IMR-90 (cell line): ENCODE results near the gene RCN1. TPM values are rescaled to one million over a fixed set of nuclear protein-coding genes. Genes with fewer than 3 reads are reported as not detected.

Experiments
- ATAC-seq: fragments of 200-7000 bp; cut with Tn5 transposase; 2 replicates; pipeline ENCODE4 v1.9.1; 2020; ENCODE audit warnings: low read depth, mild to moderate bottlenecking, moderate library complexity
- BruUV-seq: library from RNA; stranded (reverse); fragments of 400-500 nt; replicated peaks from 2 replicates; lab custom pipeline; 2021; lab: Mats Ljungman, UMichigan
- CTCF ChIA-PET: fragments of 300-600 bp; formaldehyde crosslinking; extraction: SDS; loops from one replicate; lab custom pipeline; 2021; ENCODE audit warnings: antibody characterized with exemption; lab: Yijun Ruan, JAX
- POLR2A ChIA-PET: fragments of 300-600 bp; sonication (Branson Sonifier 250); formaldehyde crosslinking; loops from one replicate; lab custom pipeline; 2022; ENCODE audit warnings: antibody characterized with exemption; ENCODE audit not compliant: unreplicated experiment; lab: Charles Lee
- DNase-seq: peaks from one replicate; pipeline ENCODE4 v3.0.0; 2013
- H2AFZ ChIP-seq: replicated peaks from 2 replicates; pipeline ENCODE3; 2013; ENCODE audit warnings: low read length, mild to moderate bottlenecking; ENCODE audit not compliant: poor library complexity
- H2AK5ac ChIP-seq: 2 replicates; pipeline ENCODE4 v1.6.1; 2013; ENCODE audit warnings: low read depth, low read length, inconsistent platforms
- H2AK9ac ChIP-seq: replicated peaks from 2 replicates; pipeline ENCODE3; 2013; ENCODE audit warnings: mild to moderate bottlenecking, low read depth, low read length, moderate library complexity; ENCODE audit not compliant: poor library complexity
- H2BK120ac ChIP-seq: 2 replicates; pipeline ENCODE4 v1.6.1; 2013; ENCODE audit warnings: low read depth, low read length, inconsistent platforms
- H2BK15ac ChIP-seq: 3 replicates; pipeline ENCODE4 v1.6.1; 2013; ENCODE audit warnings: low read depth, low read length, inconsistent platforms
- H2BK20ac ChIP-seq: 2 replicates; pipeline ENCODE4 v1.6.1; 2013; ENCODE audit warnings: low read depth, mild to moderate bottlenecking, inconsistent platforms, low read length, moderate library complexity
- H2BK5ac ChIP-seq: 2 replicates; pipeline ENCODE4 v1.6.1; 2013; ENCODE audit warnings: mild to moderate bottlenecking, low read depth, low read length, inconsistent platforms; ENCODE audit not compliant: poor library complexity, severe bottlenecking
- H3K14ac ChIP-seq: replicated peaks from 2 replicates; pipeline ENCODE4 v1.6.1; 2013; ENCODE audit warnings: low read depth, low read length, inconsistent platforms
- H3K18ac ChIP-seq: 2 replicates; pipeline ENCODE4 v1.6.1; 2013; ENCODE audit warnings: low read depth, low read length, control low read depth
- H3K23ac ChIP-seq: 2 replicates; pipeline ENCODE4 v1.6.1; 2013; ENCODE audit warnings: low read depth, low read length, inconsistent platforms
- H3K27ac ChIP-seq: 2 replicates; pipeline ENCODE4 v1.5.1; 2013; ENCODE audit warnings: mild to moderate bottlenecking, control low read depth, low read length; ENCODE audit not compliant: insufficient read depth
- H3K27me3 ChIP-seq: 2 replicates; pipeline ENCODE4 v1.6.1; 2013; ENCODE audit warnings: low read length; ENCODE audit not compliant: control insufficient read depth, insufficient read depth
- H3K36me3 ChIP-seq: 2 replicates; pipeline ENCODE4 v1.6.1; 2013; ENCODE audit warnings: low read length, mixed read lengths; ENCODE audit not compliant: control insufficient read depth, insufficient read depth
- H3K4ac ChIP-seq: 2 replicates; pipeline ENCODE4 v1.6.1; 2013; ENCODE audit warnings: low read depth, low read length, inconsistent platforms
- H3K4me1 ChIP-seq: 2 replicates; pipeline ENCODE4 v1.6.1; 2013; ENCODE audit warnings: low read length, mixed read lengths; ENCODE audit not compliant: control insufficient read depth, insufficient read depth
- H3K4me2 ChIP-seq: 2 replicates; pipeline ENCODE4 v1.6.1; 2013; ENCODE audit warnings: low read depth, mild to moderate bottlenecking, control low read depth, low read length, moderate library complexity
- H3K4me3 ChIP-seq: 2 replicates; pipeline ENCODE4 v1.5.1; 2013; ENCODE audit warnings: low read depth, mild to moderate bottlenecking, control low read depth, low read length, moderate library complexity; ENCODE audit not compliant: insufficient read depth
- H3K56ac ChIP-seq: 2 replicates; pipeline ENCODE4 v1.6.1; 2013; ENCODE audit warnings: low read length, inconsistent platforms; ENCODE audit not compliant: insufficient read depth; ENCODE audit errors: extremely low read depth
- H3K79me1 ChIP-seq, 2 experiments: 2 replicates each; pipeline ENCODE4 v1.6.1; 2013; ENCODE audit warnings: low read length in 2 of 2, inconsistent platforms in 1 of 2, low read depth in 1 of 2
- H3K9ac ChIP-seq: 2 replicates; pipeline ENCODE4 v1.6.1; 2013; ENCODE audit warnings: low read depth, low read length, control low read depth
- H3K9me1 ChIP-seq: 2 replicates; pipeline ENCODE4 v1.6.1; 2013; ENCODE audit warnings: low read length, inconsistent platforms; ENCODE audit not compliant: insufficient read depth
- H3K9me3 ChIP-seq: 2 replicates; pipeline ENCODE4 v1.6.1; 2013; ENCODE audit warnings: low read length; ENCODE audit not compliant: control insufficient read depth, insufficient read depth
- H4K20me1 ChIP-seq: 2 replicates; pipeline ENCODE4 v1.6.1; 2013; ENCODE audit warnings: low read length, inconsistent platforms; ENCODE audit not compliant: insufficient read depth
- H4K5ac ChIP-seq: 2 replicates; pipeline ENCODE4 v1.6.1; 2013; ENCODE audit warnings: mild to moderate bottlenecking, low read depth, low read length, control low read depth
- H4K8ac ChIP-seq, 2 experiments: 2 replicates each; pipeline ENCODE4 v1.6.1; 2013; ENCODE audit warnings: low read depth in 2 of 2, low read length in 2 of 2, control low read depth in 1 of 2, inconsistent platforms in 1 of 2
- H4K91ac ChIP-seq: 2 replicates; pipeline ENCODE4 v1.6.1; 2013; ENCODE audit warnings: low read depth, low read length, inconsistent platforms; ENCODE audit not compliant: insufficient read depth
- SMC3 ChIP-seq: fragments of 150-350 bp; IDR thresholded peaks from 2 replicates; pipeline ENCODE4 v1.6.1; 2016; ENCODE audit warnings: low read depth, mild to moderate bottlenecking, antibody characterized with exemption, low read length, moderate library complexity
- dilution Hi-C: fragments of 300-500 bp; cut with HindIII; formaldehyde crosslinking; loops from one replicate; pipeline ENCODE4 v1.14.3; 2018; ENCODE audit warnings: low sequenced_read_pairs; ENCODE audit not compliant: unreplicated experiment
- in situ Hi-C: fragments of 300-500 bp; cut with MboI; formaldehyde crosslinking; loops from 3 replicates; pipeline ENCODE4 v1.14.3; 2019; ENCODE audit warnings: low sequenced_read_pairs, inconsistent platforms, mixed read lengths
- intact Hi-C: fragments of 100-400 bp; cut with micrococcal nuclease; formaldehyde crosslinking; loops from 2 replicates; pipeline ENCODE4 v1.10.0; 2022
- polyA plus RNA-seq, 3 experiments: library from polyadenylated mRNA; depleted of rRNA; stranded (reverse); fragments of >200 nt; gene quantifications; 2 replicates each; pipeline ENCODE4 v1.2.3, GENCODE V29; 2012; ENCODE audit warnings: low replicate concordance in 1 of 3
- total RNA-seq: library from RNA; depleted of rRNA; stranded (reverse); fragments of >200 nt; gene quantifications from 2 replicates; pipeline ENCODE4 v1.2.3, GENCODE V29; 2012

The RCN1 gene
- total and polyA plus RNA-seq, 2 of the 4 experiments (the other 2 are of a cell fraction): 129 to 193 TPM

GRCh38 chr11:32108576-32108975, 17.7 kb downstream of the RCN1 start:
- Histone ChIP-seq H3K18ac (peak overlapping the region; percentile 19; the same call in 1 of the 2 replicates), H3K4me3 (no peak overlapping the region), H3K79me1 (0 out of 4 replicates have a peak, but pooled peaks cover 2 to 3% of the 10 kb centered on the region in 2 experiments), H3K4me1 (peaks cover 5% of the 10 kb centered on the region), H2BK120ac (peak overlapping the region; percentile 50), H3K14ac (peak overlapping the region; percentile 50), H3K23ac (peak overlapping the region; percentile 67), H3K9me3 (no peaks in the 10 kb centered on the region), H2BK15ac (peak overlapping the region; percentile 81; the same call in 2 of the 3 replicates), H4K8ac (peak overlapping the region in 1 of 2 experiments; percentile 15; a peak in 1 of 4 replicates), H3K27me3 (no peaks in the 10 kb centered on the region; the same call in 1 of the 2 replicates), H3K4me2 (no peak overlapping the region), H3K9me1 (peaks cover 10% of the 10 kb centered on the region), H4K91ac (peak overlapping the region; percentile 79), H3K56ac (no peak overlapping the region), H2BK20ac (peak overlapping the region; percentile 54), H4K20me1 (peaks cover 13% of the 10 kb centered on the region; the same call in 1 of the 2 replicates), H3K9ac (no peak overlapping the region), H4K5ac (no peak overlapping the region), H2AK5ac (peak overlapping the region; percentile 91), H3K36me3 (peaks cover 13% of the 10 kb centered on the region), H2AK9ac (no peak overlapping the region), H3K27ac (no peak overlapping the region), H3K4ac (peak overlapping the region; percentile 81), H2AFZ (no peak overlapping the region), H2BK5ac (no peak overlapping the region)
- CTCF ChIA-PET: no interaction called here
- intact Hi-C loops: no loop called here
- DNase-seq (peak; percentile 35), ATAC-seq (peak; percentile 35)
- BruUV-seq: no TSS peak
- POLR2A ChIA-PET: no interaction called here
- dilution Hi-C loops: no loop called here
- no peak for TF ChIP-seq SMC3
- in situ Hi-C loops: no loop called here
